Activated CD8-positive, alpha-beta memory T cell treated with anti-CD3 and anti-CD28 coated beads, Interleukin-2, amount 50 U/mL, for 24 hours (primary cell): ENCODE results near the gene KIF19.

ENCODE experiments used
- DNase-seq: peaks from one replicate; pipeline ENCODE4 v3.0.0-alpha.2; 2020; ENCODE audit errors: extremely low read depth

The KIF19 gene

GRCh38 chr17:74305865-74306654 is 20.0 kb upstream of the KIF19 start:
- DNase-seq = no peak

GRCh38 chr17:74307984-74308773 is 17.8 kb upstream of the KIF19 start:
- no peak for DNase-seq

- no peak for DNase-seq
Measured at GRCh38 chr17:74309902-74310301, 16.1 kb upstream of the KIF19 start.

GRCh38 chr17:74314877-74315276 is 11.1 kb upstream of the KIF19 start:
- no peak for DNase-seq

GRCh38 chr17:74316220-74316619 is 9.8 kb upstream of the KIF19 start:
- no peak for DNase-seq

- no peak for DNase-seq
Measured at GRCh38 chr17:74317071-74317470, 9.0 kb upstream of the KIF19 start.

GRCh38 chr17:74318391-74318790 is 7.6 kb upstream of the KIF19 start:
- DNase-seq = no peak

- no peak for DNase-seq
Measured at GRCh38 chr17:74324521-74324920, 1.5 kb upstream of the KIF19 start.

GRCh38 chr17:74325376-74325742 is 667 bp upstream of the KIF19 start:
- DNase-seq = no peak

GRCh38 chr17:74326506-74326905 is 480 bp downstream of the KIF19 start:
- DNase-seq = no peak

GRCh38 chr17:74328487-74328886 is 2.5 kb downstream of the KIF19 start:
- DNase-seq = no peak

GRCh38 chr17:74329378-74329777 is 3.4 kb downstream of the KIF19 start:
- DNase-seq = no peak

GRCh38 chr17:74330446-74330845 is 4.4 kb downstream of the KIF19 start:
- DNase-seq = no peak

- no peak for DNase-seq
Measured at GRCh38 chr17:74332017-74332650, 6.1 kb downstream of the KIF19 start.

- DNase-seq = no peak
Measured at GRCh38 chr17:74332763-74333283, 6.8 kb downstream of the KIF19 start.

GRCh38 chr17:74334393-74335039 is 8.5 kb downstream of the KIF19 start:
- DNase-seq = no peak

GRCh38 chr17:74335529-74336062 is 9.6 kb downstream of the KIF19 start:
- DNase-seq = no peak

- DNase-seq = no peak
Measured at GRCh38 chr17:74336307-74336706, 10.3 kb downstream of the KIF19 start.

- DNase-seq = no peak
Measured at GRCh38 chr17:74337834-74338500, 11.9 kb downstream of the KIF19 start.

- DNase-seq = no peak
Measured at GRCh38 chr17:74339537-74340195, 13.6 kb downstream of the KIF19 start.
